Lung (tissue), 12 donors: ENCODE results near the gene KIAA1671. TPM values are rescaled to one million over a fixed set of nuclear protein-coding genes. Genes with fewer than 3 reads are reported as not detected.
A peak's percentile ranks its signal among the peaks of the same experiment; 100 is the strongest.

Source experiments
- ATAC-seq: fragments of 200-7000 bp; cut with Tn5 transposase; one replicate; pipeline ENCODE4 v1.9.1; 2020; ENCODE audit warnings: moderate number of reproducible peaks; ENCODE audit not compliant: insufficient read depth, low FRiP score
- DNase-seq, 3 donors: peaks; one replicate each; pipeline ENCODE4 v3.0.0-alpha.2; 2013 to 2017
- H3K27ac ChIP-seq, 2 donors: one replicate each; pipeline ENCODE4 v1.5.1; 2013; ENCODE audit warnings: mild to moderate bottlenecking in 2 of 2, moderate library complexity in 2 of 2, control low read depth in 1 of 2, inconsistent platforms in 1 of 2, low read depth in 1 of 2, low read length in 1 of 2
- H3K27me3 ChIP-seq, 3 donors: one replicate each; pipeline ENCODE4 v1.5.1; 2013; ENCODE audit warnings: low read length in 2 of 3; ENCODE audit not compliant: control insufficient read depth in 3 of 3, insufficient read depth in 3 of 3
- H3K36me3 ChIP-seq, 4 donors: one replicate each; pipeline ENCODE4 v1.5.1; 2013; ENCODE audit warnings: low read length in 4 of 4, mild to moderate bottlenecking in 1 of 4, moderate library complexity in 1 of 4; ENCODE audit not compliant: control insufficient read depth in 4 of 4, insufficient read depth in 4 of 4
- H3K4me1 ChIP-seq, 5 donors: one replicate each; pipeline ENCODE4 v1.5.1; 2013; ENCODE audit warnings: low read length in 5 of 5, mild to moderate bottlenecking in 2 of 5, moderate library complexity in 1 of 5; ENCODE audit not compliant: control insufficient read depth in 5 of 5, insufficient read depth in 5 of 5
- H3K4me3 ChIP-seq: one replicate; pipeline ENCODE4 v1.5.1; 2013; ENCODE audit warnings: mild to moderate bottlenecking, control low read depth, moderate library complexity
- H3K9ac ChIP-seq, 2 donors: one replicate each; pipeline ENCODE4 v1.5.1; 2013; ENCODE audit warnings: low read length in 2 of 2, control low read depth in 1 of 2; ENCODE audit not compliant: insufficient read depth in 1 of 2
- H3K9me3 ChIP-seq, 4 donors: one replicate each; pipeline ENCODE4 v1.5.1; 2013; ENCODE audit warnings: low read length in 3 of 4, mild to moderate bottlenecking in 1 of 4, moderate library complexity in 1 of 4; ENCODE audit not compliant: control insufficient read depth in 4 of 4, insufficient read depth in 3 of 4
- WGBS, 2 donors: extraction: QIAGEN DNeasy Blood & Tissue Kit; methylation state at CpG; one replicate each; pipeline ENCODE4 v1.1.7; 2013; 5-methylcytosine and 5-hydroxymethylcytosine counted together
- polyA plus RNA-seq, 2 donors: library from polyadenylated mRNA; stranded (reverse); fragments of 200-250 nt; gene quantifications; one replicate each; pipeline ENCODE4 v1.2.1, GENCODE V29; 2013
- total RNA-seq, 2 donors: library from RNA; depleted of rRNA in 1 of 2; stranded (reverse); fragments of >200 nt in 1 of 2; gene quantifications; one replicate each; pipeline ENCODE4 v1.2.1, GENCODE V29; 2014 to 2021
- TF ChIP-seq, protein P1 (sequence below): IDR thresholded peaks from 2 replicates; pipeline ENCODE4 v1.5.1; 2012; ENCODE audit warnings: mild to moderate bottlenecking; ENCODE audit errors: control extremely low read depth, extremely low read depth
- donor health status: control.
- donor health status: control.
- donor health status: Bipolar disorder and iron deficiency.
- donor health status: healthy.
- donor health status: DM: yes; HTN: yes; CAD: no.

KIAA1671 gene
- total and polyA plus RNA-seq, 4 donors: 7.6 to 44.6 (median 24.0) TPM

DNA sequence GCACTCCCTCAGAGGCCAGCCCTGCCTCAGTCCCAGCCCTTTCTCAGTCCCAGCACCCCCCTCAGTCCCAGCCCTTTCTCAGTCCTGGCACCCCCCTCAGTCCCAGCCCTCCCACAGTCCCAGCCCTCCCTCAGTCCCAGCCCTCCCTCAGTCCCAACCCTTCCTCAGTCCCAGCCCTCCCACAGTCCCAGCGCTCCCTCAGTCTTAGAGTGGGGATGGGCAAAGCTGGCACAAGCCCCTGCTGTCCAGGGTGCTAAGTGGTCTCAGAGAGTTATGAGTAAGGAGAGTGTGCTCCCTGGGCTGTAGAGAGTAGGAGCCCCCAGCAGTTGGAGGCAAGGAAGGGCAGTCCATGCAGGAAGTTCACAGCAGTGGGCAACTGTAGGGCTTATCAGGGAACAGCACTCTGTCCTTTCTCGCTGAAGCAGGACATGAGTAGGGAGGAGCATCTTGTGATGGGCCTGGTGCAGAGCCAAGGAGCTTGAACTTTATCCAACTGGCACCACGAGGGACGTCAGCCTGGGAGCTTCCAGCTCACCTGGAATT is 195.7 kb downstream of the KIAA1671 start:
- DNase-seq (peak in 2 of 3 donors; percentile 10 to 34), ATAC-seq (no peak)
- Histone ChIP-seq H3K27me3 (no peaks in the 10 kb centered on the region), H3K36me3 (no peaks in the 10 kb centered on the region), H3K9me3 (no peaks in the 10 kb centered on the region), H3K27ac (peak overlapping the region in 1 of 2 donors; percentile 71), H3K4me1 (peaks cover 0 to 18% (median 0%) of the 10 kb centered on the region in 5 donors), H3K4me3 (no peak overlapping the region), H3K9ac (no peak overlapping the region)
- TF ChIP-seq, protein P1, sequence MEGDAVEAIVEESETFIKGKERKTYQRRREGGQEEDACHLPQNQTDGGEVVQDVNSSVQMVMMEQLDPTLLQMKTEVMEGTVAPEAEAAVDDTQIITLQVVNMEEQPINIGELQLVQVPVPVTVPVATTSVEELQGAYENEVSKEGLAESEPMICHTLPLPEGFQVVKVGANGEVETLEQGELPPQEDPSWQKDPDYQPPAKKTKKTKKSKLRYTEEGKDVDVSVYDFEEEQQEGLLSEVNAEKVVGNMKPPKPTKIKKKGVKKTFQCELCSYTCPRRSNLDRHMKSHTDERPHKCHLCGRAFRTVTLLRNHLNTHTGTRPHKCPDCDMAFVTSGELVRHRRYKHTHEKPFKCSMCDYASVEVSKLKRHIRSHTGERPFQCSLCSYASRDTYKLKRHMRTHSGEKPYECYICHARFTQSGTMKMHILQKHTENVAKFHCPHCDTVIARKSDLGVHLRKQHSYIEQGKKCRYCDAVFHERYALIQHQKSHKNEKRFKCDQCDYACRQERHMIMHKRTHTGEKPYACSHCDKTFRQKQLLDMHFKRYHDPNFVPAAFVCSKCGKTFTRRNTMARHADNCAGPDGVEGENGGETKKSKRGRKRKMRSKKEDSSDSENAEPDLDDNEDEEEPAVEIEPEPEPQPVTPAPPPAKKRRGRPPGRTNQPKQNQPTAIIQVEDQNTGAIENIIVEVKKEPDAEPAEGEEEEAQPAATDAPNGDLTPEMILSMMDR: no peak
- WGBS, 2 donors: 21 to 28% methylated on average over 4 of the region's 4 CpGs

DNA sequence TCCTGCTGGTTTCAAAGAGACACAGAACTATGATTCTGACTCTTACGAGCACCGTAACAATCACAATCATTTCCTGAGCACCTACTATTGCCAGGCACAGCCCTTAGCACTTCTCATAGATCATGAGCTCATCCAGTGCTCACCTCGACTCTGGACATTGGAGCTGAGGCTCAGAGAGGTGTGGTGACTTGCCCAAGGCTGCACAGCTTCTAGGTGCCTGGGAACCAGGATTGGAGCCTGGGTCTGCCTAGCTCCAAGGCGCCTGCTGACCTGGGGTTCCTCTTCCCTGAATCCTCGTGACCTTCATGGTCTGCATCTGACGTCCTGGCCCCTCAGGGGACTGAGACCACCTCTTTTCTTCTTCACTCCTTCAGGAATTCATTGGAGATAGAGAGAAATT is 196.5 kb downstream of the KIAA1671 start:
- peak overlapping the region in 1 of 2 donors; percentile 9 for H3K27ac ChIP-seq
- no peak overlapping the region for H3K4me3 ChIP-seq
- ATAC-seq: no peak
- WGBS, 2 donors: 73 to 80% methylated on average over 6 of the region's 6 CpGs
- no peaks in the 10 kb centered on the region for H3K36me3 ChIP-seq
- TF ChIP-seq, protein P1: no peak
- peaks cover 0 to 23% (median 0%) of the 10 kb centered on the region in 5 donors for H3K4me1 ChIP-seq
- no peak for DNase-seq
- H3K9me3 ChIP-seq: no peaks in the 10 kb centered on the region
- no peak overlapping the region for H3K9ac ChIP-seq
- no peaks in the 10 kb centered on the region for H3K27me3 ChIP-seq

DNA sequence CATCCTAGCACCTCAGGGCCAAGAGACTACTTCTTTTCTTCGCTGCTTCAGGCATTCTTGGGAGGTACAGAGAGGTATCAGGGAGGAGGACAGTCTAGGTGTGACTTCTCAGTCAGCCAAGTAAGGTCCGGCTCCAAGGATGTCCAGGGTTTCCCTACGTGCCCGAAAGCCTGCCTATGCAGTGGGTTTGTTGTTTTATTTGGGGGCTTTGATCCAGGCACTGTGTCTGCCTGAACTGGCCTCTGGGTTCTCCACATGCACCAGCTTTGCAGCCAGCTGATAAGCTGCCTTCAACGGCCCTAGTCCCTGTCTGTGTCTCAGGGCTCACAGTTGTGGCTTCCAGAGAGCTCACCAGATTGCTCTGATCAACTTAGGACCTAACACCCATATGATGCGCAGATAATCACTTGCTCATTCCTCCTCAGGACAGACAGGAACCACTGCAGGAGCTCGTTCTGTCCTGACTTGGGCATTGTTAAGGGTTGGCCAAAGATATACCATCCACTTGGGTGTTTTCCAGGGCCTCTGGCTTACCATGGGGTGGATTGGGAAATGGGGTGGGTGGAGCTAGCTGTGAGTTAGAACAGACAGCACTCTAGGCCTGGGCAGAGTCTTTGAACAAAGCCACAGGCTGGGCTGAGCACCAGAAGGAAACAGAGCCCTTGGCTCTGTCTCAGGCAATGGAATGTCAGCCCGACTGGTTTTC is 201.6 kb downstream of the KIAA1671 start:
- H3K4me1 ChIP-seq: peaks cover 0 to 13% (median 5%) of the 10 kb centered on the region in 5 donors
- DNase-seq (peak; percentile 26 to 64 (median 36)), ATAC-seq (peak; percentile 58)
- 69 to 77% methylated on average over 8 of the region's 8 CpGs for WGBS, 2 donors
- no peak overlapping the region for H3K4me3 ChIP-seq
- H3K9me3 ChIP-seq: no peaks in the 10 kb centered on the region
- H3K27me3 ChIP-seq: no peaks in the 10 kb centered on the region
- TF ChIP-seq, protein P1: no peak
- no peak overlapping the region for H3K9ac ChIP-seq
- H3K36me3 ChIP-seq: no peaks in the 10 kb centered on the region
- peak overlapping the region; percentile 11 to 75 for H3K27ac ChIP-seq

DNA sequence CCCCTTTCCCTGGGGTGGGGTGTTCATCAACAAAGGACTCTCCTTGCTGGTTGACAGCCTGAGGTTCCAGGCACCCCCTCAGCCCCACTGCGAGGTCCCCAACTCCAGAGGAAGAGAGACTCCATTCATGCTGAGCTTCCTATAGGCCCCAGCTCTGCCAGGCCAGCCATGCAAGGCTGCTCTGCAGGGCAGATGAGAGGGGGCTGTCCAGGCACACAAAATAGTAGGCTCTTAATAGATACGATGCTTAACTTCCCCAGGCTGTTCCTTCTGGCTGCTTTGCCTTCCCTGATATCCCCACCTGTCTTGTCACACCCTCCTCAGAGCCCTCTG is 202.1 kb downstream of the KIAA1671 start:
- ATAC-seq: no peak

More for the DNA sequence above, 202.1 kb downstream of the KIAA1671 start:
- H3K9me3 ChIP-seq: no peaks in the 10 kb centered on the region
- H3K9ac ChIP-seq: no peak overlapping the region
- H3K27ac ChIP-seq: peak overlapping the region; percentile 11 to 75
- no peaks in the 10 kb centered on the region for H3K36me3 ChIP-seq
- peaks cover 0 to 12% (median 5%) of the 10 kb centered on the region in 5 donors for H3K4me1 ChIP-seq
- no peak overlapping the region for H3K4me3 ChIP-seq
- no peaks in the 10 kb centered on the region for H3K27me3 ChIP-seq
- TF ChIP-seq, protein P1: no peak
- 53 to 73% methylated on average over 2 of the region's 2 CpGs for WGBS, 2 donors
- DNase-seq: no peak
